ENCODE measurements around the gene TBC1D22A.

- TF ChIP-seq EZH2 (IDR thresholded peaks at IDR 0.05; ENCODE audit: low read length, unreplicated experiment) (no peak), EZH2phosphoT487 (IDR thresholded peaks at IDR 0.05; ENCODE audit: borderline replicate concordance, low read length) (no peak)
Observed at GRCh38 chr22:47007496-47007895, 245.0 kb downstream of the TBC1D22A start.

Measured in PC-3 (cell line).